HG03175 (cell line): ENCODE data around the gene MFAP2.

ENCODE experiments used
- ATAC-seq: cut with Tn5 transposase; IDR thresholded peaks from one replicate; pipeline ENCODE4 v1.9.1; 2021; ENCODE audit warnings: mild to moderate bottlenecking, moderate library complexity; ENCODE audit not compliant: unreplicated experiment

MFAP2 gene

GRCh38 chr1:16981269-16981849, 939 bp upstream of the MFAP2 start:
- no peak for ATAC-seq

DNA sequence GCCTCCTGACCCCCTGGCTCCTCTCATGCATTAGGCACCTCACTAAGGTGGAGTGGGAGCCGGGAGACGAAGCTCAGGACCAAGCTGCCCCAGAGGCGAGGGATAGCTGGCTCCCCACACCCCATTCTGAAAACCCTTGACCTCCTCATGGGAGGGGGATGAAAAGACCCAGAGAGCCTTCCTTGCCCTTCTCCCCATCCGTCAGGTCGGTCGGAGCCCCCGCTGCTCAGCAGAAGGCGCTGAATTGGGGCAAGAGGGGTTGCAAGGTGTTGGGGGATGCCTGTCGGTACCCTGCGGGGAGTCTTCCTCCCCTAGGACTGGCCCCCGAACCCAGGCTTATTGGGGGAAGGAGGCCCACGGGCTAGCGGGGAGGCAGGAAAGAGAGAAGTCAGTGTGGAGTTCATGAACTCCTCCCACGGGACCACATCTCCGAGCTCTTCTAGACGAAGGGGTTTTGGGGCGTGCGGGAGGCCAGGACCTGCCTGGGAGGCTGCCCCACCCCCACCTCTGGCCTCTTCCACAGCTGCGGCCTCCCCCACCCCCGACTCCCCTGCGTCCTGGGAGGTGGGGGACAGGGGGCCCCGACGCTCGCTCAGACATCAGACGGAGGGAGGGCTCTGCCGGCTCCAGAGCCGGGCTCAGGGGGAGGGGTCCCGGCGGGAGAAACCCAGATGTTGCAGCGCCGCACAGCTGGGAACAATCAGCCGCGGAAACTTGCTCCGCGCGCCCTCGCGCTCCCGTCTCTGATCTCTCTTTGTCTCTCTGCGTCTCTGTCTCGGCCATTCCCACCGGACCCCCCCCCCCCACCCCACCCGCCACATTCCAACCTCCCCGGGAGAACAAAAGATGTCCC, 719 bp downstream of the MFAP2 start:
- ATAC-seq, result no peak

- no peak for ATAC-seq
Observed at GRCh38 chr1:16978567-16979474, 1.6 kb downstream of the MFAP2 start.

GRCh38 chr1:16978139-16978538, 2.3 kb downstream of the MFAP2 start:
- ATAC-seq, result no peak

DNA sequence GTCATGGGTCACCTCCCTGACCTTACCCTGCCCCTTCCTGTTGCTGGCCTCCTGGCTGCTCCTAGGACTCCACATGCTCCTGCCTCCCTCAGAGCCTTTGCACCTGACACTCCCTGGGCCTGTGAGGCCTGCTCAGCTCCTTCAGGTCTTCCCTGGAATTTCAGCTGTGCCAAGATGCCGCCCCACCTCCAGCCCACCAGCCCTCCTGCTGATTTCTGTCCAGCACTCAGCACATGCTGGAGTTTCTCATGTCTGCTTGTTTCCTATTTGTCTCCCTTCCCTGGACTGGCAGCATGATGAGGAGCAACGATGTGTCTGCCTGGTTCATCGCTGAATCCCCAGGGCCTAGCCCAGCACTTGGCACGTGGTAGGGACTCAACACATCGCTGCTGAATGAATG, 3.0 kb downstream of the MFAP2 start:
- no peak for ATAC-seq

- ATAC-seq, result no peak
Observed at GRCh38 chr1:16976966-16977365, 3.5 kb downstream of the MFAP2 start.

DNA sequence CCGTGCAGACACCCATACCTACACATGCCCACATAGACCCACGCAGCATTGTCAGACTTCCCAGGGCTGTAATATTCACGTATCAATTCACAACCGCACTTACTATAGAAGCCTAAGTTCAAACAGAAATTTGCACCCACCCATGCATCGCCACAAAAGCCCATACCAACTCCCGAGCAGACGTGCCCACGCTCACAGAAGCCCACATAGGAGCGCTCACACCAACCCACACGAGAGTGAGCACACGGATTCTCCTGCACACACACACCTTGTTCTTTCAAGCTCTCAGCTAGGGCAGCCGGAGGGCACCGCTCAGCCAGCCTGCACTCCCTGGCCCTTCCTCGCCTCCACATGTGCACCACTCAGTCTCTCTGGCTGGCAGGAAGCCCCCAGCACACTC, 4.6 kb downstream of the MFAP2 start:
- no peak for ATAC-seq

DNA sequence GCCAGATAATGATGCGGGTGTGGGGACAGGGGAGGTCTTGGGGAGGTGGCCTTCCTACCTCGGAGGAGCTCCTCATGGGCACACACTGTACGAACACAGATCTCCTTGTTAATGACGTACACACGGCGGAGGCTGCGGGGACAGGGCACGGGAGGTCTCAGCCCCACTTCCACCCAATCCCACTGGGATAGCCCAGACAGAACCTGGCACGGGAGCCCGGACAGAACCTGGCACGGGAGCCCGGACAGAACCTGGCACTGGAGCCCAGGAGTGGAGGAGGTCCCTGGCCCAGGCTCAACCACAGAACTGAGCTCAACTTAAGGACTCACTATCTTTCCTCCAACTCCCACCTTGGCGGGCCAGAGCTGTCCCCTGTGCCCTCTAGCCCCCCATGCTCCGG, 5.2 kb downstream of the MFAP2 start:
- ATAC-seq, result no peak

GRCh38 chr1:16973215-16973614, 7.2 kb downstream of the MFAP2 start:
- ATAC-seq, result no peak

DNA sequence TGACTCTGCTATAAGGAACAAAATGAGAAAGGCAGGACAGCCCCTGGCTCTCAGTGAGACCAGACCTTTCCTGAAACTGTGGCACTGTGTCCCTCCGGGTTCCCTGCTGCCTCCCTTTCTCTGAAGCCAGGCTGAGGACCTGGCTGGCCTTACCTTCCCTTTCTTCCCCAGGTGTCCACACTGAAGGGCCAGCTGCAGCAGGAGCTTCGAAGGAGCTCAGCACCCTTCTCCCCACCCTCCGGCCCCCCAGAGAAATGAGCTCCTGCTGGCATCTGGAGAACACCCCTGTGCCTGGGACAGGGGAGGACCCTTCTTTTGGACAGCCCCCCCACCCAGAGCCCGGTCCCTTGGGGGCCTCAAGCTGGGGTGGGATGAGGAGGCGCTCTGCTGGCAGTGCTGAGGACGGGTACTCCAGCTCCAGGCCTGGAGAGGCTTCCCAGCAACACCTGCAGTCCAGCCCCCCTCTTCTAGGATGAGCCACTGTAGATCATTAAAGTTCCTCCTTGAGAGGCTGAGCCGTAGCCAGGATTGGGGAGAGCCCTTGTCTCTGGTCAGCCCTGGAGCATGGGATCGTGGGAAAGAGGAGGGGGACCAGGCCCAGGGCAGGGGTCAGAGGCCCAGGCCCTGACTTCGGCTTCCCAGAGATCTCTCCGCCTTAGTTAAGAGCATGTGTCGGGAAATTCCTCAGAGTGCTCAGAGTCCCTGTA, 8.1 kb downstream of the MFAP2 start:
- no peak for ATAC-seq

- no peak for ATAC-seq
Observed at GRCh38 chr1:16971341-16972188, 8.9 kb downstream of the MFAP2 start.

GRCh38 chr1:16970132-16970910, 10.1 kb downstream of the MFAP2 start:
- no peak for ATAC-seq

DNA sequence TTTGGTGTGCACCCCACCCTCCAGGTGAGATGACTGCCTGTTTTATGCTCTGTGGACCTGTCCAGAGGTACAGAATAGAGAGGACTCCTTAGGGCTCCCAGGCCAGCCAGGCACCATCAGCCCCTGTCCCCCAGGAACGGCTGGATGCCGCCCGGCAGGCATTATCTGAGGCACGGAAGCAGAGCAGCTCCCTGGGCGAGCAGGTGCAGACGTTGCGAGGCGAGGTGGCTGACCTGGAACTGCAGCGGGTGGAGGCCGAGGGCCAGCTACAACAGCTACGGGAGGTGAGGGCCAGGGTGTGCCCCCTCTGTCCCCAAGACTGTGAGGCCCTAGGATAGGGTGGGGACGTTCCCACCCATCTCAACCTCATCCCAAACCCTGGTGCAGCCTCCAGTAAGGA, 10.8 kb downstream of the MFAP2 start:
- no peak for ATAC-seq

DNA sequence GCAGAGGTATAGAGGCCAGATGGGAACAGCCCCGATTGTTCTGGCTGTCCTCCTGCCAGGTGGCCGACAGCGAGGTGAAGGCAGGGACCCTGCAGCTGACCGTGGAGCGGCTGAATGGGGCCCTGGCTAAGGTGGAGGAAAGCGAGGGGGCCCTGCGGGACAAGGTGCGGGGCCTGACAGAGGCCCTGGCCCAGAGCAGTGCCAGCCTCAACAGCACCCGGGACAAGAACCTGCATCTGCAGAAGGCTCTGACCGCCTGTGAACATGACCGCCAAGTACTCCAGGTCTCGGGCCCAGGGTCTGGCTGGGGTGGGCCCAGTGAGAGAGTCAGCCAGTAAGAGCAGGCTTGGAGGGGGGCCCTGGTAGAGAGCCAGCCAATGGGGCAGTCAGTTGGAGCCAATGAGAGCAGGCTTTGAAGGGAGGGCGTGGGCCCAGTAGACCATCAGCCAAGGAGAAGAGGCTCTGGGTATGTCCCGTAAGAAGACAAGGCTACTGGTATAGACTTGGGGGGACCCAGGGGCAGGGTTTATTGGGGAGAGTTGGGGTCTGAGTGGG, 11.3 kb downstream of the MFAP2 start:
- no peak for ATAC-seq

DNA sequence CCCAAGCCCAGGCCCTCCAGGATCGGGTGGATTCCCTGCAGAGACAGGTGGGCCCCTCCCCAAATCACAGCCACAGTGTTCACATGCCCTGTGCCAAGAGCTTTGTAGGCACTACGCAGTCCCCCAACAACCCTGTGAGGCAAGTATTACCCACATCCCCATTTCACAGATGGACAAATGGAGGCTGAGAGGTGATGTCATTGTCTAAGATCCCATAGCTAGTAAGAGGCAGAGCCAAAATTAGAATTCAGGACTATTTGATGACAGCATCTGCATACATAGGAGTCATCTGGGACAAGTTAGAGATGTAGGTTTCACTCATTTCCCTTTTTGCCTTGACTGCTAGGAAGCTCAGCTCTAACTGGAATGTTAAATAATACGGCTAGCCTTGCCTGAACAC, 12.0 kb downstream of the MFAP2 start:
- no peak for ATAC-seq

GRCh38 chr1:16967962-16968361, 12.5 kb downstream of the MFAP2 start:
- ATAC-seq, result no peak

DNA sequence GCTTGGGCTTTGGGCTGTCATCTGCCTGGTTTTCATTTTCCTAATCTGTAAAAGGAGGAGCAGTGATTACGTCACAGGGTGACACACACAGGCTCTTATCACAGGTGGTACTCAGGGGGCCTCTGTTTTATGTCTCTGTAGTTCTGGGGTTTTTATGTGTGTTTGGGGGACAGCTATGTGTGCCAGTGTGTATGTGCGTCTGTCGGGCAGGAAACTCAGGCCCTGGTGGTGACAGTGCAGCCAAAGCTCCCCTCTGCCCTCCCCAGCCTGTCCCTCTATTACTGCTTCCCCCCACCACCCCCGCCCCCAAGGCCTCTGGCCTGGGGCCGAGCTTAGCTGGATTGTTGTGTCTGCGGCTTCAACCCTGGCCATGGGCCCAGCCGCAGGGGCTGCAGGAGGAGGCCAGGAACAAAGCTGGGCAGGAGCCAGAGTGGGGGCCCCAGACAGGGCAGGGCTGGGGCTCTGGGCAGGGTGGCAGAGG, 13.3 kb downstream of the MFAP2 start:
- ATAC-seq, result no peak

DNA sequence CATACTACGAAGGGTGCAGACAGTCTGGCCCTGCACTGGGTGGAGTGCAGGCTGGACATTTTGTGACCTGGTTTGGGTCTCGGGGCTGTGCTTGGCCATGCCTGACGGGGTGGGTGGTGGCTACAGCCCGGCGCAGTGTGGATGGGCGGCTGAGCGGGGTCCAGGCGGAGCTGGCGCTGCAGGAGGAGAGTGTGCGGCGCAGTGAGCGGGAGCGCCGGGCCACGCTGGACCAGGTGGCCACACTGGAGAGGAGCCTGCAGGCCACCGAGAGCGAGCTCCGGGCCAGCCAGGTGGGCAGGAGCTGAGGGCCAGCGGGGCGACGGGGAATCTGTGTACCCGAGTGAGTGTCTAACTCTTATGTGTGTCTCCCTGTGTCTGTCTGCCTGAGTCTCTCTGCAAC, 14.1 kb downstream of the MFAP2 start:
- no peak for ATAC-seq
